Measurements from ENCODE around the gene KRT76. TPM values are rescaled to one million over a fixed set of nuclear protein-coding genes. Genes with fewer than 3 reads are reported as not detected.

The KRT76 gene
- total RNA-seq (2021; fragmentation: NEBNext Ultra II Directional; extraction: Animal tissue kit (Norgen Biotek cat#: 25700)): not detected
- long read RNA-seq: 0 reads

GRCh38 chr12:52776913-52777395, at the start of gene KRT76:
KRT76 (minus strand) TSS chr12:52777345; CDS start chr12:52777291, 54 bp downstream.
- Mint-ChIP-seq H3K27ac (no peak within 1 kb of the TSS), H3K9me3 (no peaks in the 10 kb centered on the region), H3K4me1 (ENCODE audit: low read depth) (no peaks in the 10 kb centered on the region), H3K27me3 (ENCODE audit: insufficient read depth) (peaks cover 53% of the 10 kb centered on the region), H3K4me3 (no peak within 1 kb of the TSS), H3K36me3 (ENCODE audit: low read depth) (no peaks in the 10 kb centered on the region)
- DNase-seq: no peak
- no peak for TF ChIP-seq CTCF (IDR thresholded peaks at IDR 0.05)

- no peaks in the 10 kb centered on the region for H3K9me3 Mint-ChIP-seq
- H3K4me1 Mint-ChIP-seq (ENCODE audit: low read depth): peaks cover 40% of the 10 kb centered on the region
- no peak overlapping the region for H3K4me3 Mint-ChIP-seq
- no peak for DNase-seq
- TF ChIP-seq CTCF (IDR thresholded peaks at IDR 0.05): no peak
- no peak overlapping the region; the same call in 1 of the 2 replicates for H3K27ac Mint-ChIP-seq
- no peaks in the 10 kb centered on the region for H3K36me3 Mint-ChIP-seq (ENCODE audit: low read depth)
- H3K27me3 Mint-ChIP-seq (ENCODE audit: insufficient read depth): peaks cover 5% of the 10 kb centered on the region
Measured at GRCh38 chr12:52825961-52826360, 48.8 kb upstream of the KRT76 start.

GRCh38 chr12:52824741-52825410, 47.7 kb upstream of the KRT76 start:
- TF ChIP-seq CTCF (IDR thresholded peaks at IDR 0.05): no peak
- Mint-ChIP-seq H3K27ac (no peak overlapping the region), H3K27me3 (ENCODE audit: insufficient read depth) (peaks cover 12% of the 10 kb centered on the region), H3K36me3 (ENCODE audit: low read depth) (no peaks in the 10 kb centered on the region), H3K9me3 (no peaks in the 10 kb centered on the region), H3K4me1 (ENCODE audit: low read depth) (peaks cover 40% of the 10 kb centered on the region), H3K4me3 (no peak overlapping the region)
- no peak for DNase-seq

GRCh38 chr12:52823761-52824450, 46.8 kb upstream of the KRT76 start:
- no peak for DNase-seq
- peaks cover 35% of the 10 kb centered on the region for H3K4me1 Mint-ChIP-seq (ENCODE audit: low read depth)
- H3K27ac Mint-ChIP-seq: no peak overlapping the region
- H3K4me3 Mint-ChIP-seq: no peak overlapping the region
- no peak for TF ChIP-seq CTCF (IDR thresholded peaks at IDR 0.05)
- H3K36me3 Mint-ChIP-seq (ENCODE audit: low read depth): no peaks in the 10 kb centered on the region
- H3K9me3 Mint-ChIP-seq: no peaks in the 10 kb centered on the region
- H3K27me3 Mint-ChIP-seq (ENCODE audit: insufficient read depth): peaks cover 15% of the 10 kb centered on the region

- no peaks in the 10 kb centered on the region for H3K9me3 Mint-ChIP-seq
- peaks cover 26% of the 10 kb centered on the region for H3K4me1 Mint-ChIP-seq (ENCODE audit: low read depth)
- no peak overlapping the region for H3K27ac Mint-ChIP-seq
- no peaks in the 10 kb centered on the region for H3K36me3 Mint-ChIP-seq (ENCODE audit: low read depth)
- DNase-seq: no peak
- H3K4me3 Mint-ChIP-seq: no peak overlapping the region
- H3K27me3 Mint-ChIP-seq (ENCODE audit: insufficient read depth): peaks cover 23% of the 10 kb centered on the region
- TF ChIP-seq CTCF (IDR thresholded peaks at IDR 0.05): no peak
Measured at GRCh38 chr12:52822771-52823510, 45.8 kb upstream of the KRT76 start.
